ENCODE results near the gene NARS2.
"Not testable (repeated sequence)": the region's sequence is repeated elsewhere in the genome, so short reads cannot be mapped to it uniquely, and the experiment has no call there.

NARS2 gene

GRCh38 chr11:78542007-78542406 lies 32.7 kb downstream of the NARS2 start:
- DNase-seq (ENCODE audit: low read depth) = no peak

GRCh38 chr11:78541537-78541936 lies 33.1 kb downstream of the NARS2 start:
- no peak for DNase-seq (ENCODE audit: low read depth)

GRCh38 chr11:78540256-78540655 lies 34.4 kb downstream of the NARS2 start:
- no peak for DNase-seq (ENCODE audit: low read depth)

- DNase-seq (ENCODE audit: low read depth) = no peak
Measured at GRCh38 chr11:78539506-78539905, 35.2 kb downstream of the NARS2 start.

GRCh38 chr11:78536933-78537332 lies 37.7 kb downstream of the NARS2 start:
- no peak for DNase-seq (ENCODE audit: low read depth)

GRCh38 chr11:78535920-78536319 lies 38.7 kb downstream of the NARS2 start:
- no peak for DNase-seq (ENCODE audit: low read depth)

- no peak for DNase-seq (ENCODE audit: low read depth)
Measured at GRCh38 chr11:78535027-78535426, 39.6 kb downstream of the NARS2 start.

- no peak for DNase-seq (ENCODE audit: low read depth)
Measured at GRCh38 chr11:78533399-78533798, 41.3 kb downstream of the NARS2 start.

- DNase-seq (ENCODE audit: low read depth) = no peak
Measured at GRCh38 chr11:78532991-78533390, 41.7 kb downstream of the NARS2 start.

GRCh38 chr11:78526497-78527146 lies 48.0 kb downstream of the NARS2 start:
- DNase-seq (ENCODE audit: low read depth) = no peak

GRCh38 chr11:78525720-78526119 lies 48.9 kb downstream of the NARS2 start:
- DNase-seq (ENCODE audit: low read depth) = no peak

- no peak for DNase-seq (ENCODE audit: low read depth)
Measured at GRCh38 chr11:78520230-78520629, 54.4 kb downstream of the NARS2 start.

- no peak for DNase-seq (ENCODE audit: low read depth)
Measured at GRCh38 chr11:78516281-78516680, 58.4 kb downstream of the NARS2 start.

- DNase-seq (ENCODE audit: low read depth) = no peak
Measured at GRCh38 chr11:78514922-78515502, 59.7 kb downstream of the NARS2 start.

- DNase-seq (ENCODE audit: low read depth) = not testable (repeated sequence)
Measured at GRCh38 chr11:78513085-78513484, 61.6 kb downstream of the NARS2 start.

- no peak for DNase-seq (ENCODE audit: low read depth)
Measured at GRCh38 chr11:78510597-78510996, 64.1 kb downstream of the NARS2 start.

GRCh38 chr11:78510025-78510596 lies 64.6 kb downstream of the NARS2 start:
- DNase-seq (ENCODE audit: low read depth) = no peak

- no peak for DNase-seq (ENCODE audit: low read depth)
Measured at GRCh38 chr11:78504708-78505107, 70.0 kb downstream of the NARS2 start.

- DNase-seq (ENCODE audit: low read depth) = no peak
Measured at GRCh38 chr11:78504181-78504580, 70.5 kb downstream of the NARS2 start.

GRCh38 chr11:78499971-78500370 lies 74.7 kb downstream of the NARS2 start:
- no peak for DNase-seq (ENCODE audit: low read depth)

- no peak for DNase-seq (ENCODE audit: low read depth)
Measured at GRCh38 chr11:78497293-78497692, 77.4 kb downstream of the NARS2 start.

GRCh38 chr11:78493413-78493975 lies 81.2 kb downstream of the NARS2 start:
- DNase-seq (ENCODE audit: low read depth) = no peak

GRCh38 chr11:78492973-78493372 lies 81.7 kb downstream of the NARS2 start:
- no peak for DNase-seq (ENCODE audit: low read depth)

All from stromal cell of bone marrow (primary cell).